ENCODE measurements around the gene ITGA11.

DNA sequence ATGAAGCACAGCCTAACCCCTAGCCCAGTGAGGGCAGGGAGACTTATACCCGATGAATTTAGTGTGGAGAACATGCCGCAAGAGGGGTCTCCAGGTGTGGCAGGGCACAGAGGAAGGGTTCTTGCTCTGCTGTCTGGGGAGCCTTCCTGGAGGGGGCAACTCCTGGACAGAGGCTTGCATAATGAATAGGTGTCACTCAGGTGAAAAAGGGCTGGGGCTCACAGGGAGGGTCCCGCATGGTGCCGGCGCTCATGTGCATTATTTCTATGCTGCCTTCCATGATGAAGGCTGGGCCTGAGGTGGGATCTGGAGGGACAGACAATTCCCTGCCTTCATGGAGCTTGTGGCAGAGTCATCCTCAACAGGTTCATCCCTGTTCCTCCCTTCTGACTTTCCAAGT is 51.5 kb downstream of the ITGA11 start:
- TF ChIP-seq YY1 (IDR thresholded peaks at IDR 0.05; ENCODE audit: insufficient read depth, insufficient read length) (no peak), ZNF274 (IDR thresholded peaks at IDR 0.05; ENCODE audit: low read depth, low read length) (no peak)
